ENCODE measurements around the gene HSD3B2.

GRCh38 chr1:119472080-119472818 is 57.3 kb downstream of the HSD3B2 start:
- TF ChIP-seq CTCF (IDR thresholded peaks at IDR 0.05 in 8 of 11, conservative IDR thresholded peaks at IDR 0.05 in 3 of 11), result no peak
- TF ChIP-seq POLR2A (IDR thresholded peaks at IDR 0.05), result no peak
- no peak for TF ChIP-seq POLR2AphosphoS5 (IDR thresholded peaks at IDR 0.05)
